ENCODE results near the gene SLC44A3.
A peak's percentile ranks its signal among the peaks of the same experiment; 100 is the strongest.

SLC44A3 gene

GRCh38 chr1:94907136-94907535, 87.0 kb downstream of the SLC44A3 start:
- peak in 1 of 2 experiments; percentile 50 for DNase-seq (ENCODE audit: low read depth in 2 of 2)

GRCh38 chr1:94908190-94908589, 88.0 kb downstream of the SLC44A3 start:
- DNase-seq (ENCODE audit: low read depth in 2 of 2) = no peak

- DNase-seq (ENCODE audit: low read depth in 2 of 2) = no peak
Measured at GRCh38 chr1:94908965-94909364, 88.8 kb downstream of the SLC44A3 start.

GRCh38 chr1:94909486-94909885, 89.3 kb downstream of the SLC44A3 start:
- DNase-seq (ENCODE audit: low read depth in 2 of 2) = no peak

GRCh38 chr1:94912263-94913184, 92.4 kb downstream of the SLC44A3 start:
- DNase-seq (ENCODE audit: low read depth in 2 of 2) = no peak

- DNase-seq (ENCODE audit: low read depth in 2 of 2) = no peak
Measured at GRCh38 chr1:94917251-94917650, 97.1 kb downstream of the SLC44A3 start.

- DNase-seq (ENCODE audit: low read depth in 2 of 2) = peak in 1 of 2 experiments; percentile 54
Measured at GRCh38 chr1:94919241-94920030, 99.3 kb downstream of the SLC44A3 start.

GRCh38 chr1:94920061-94920460, 99.9 kb downstream of the SLC44A3 start:
- no peak for DNase-seq (ENCODE audit: low read depth in 2 of 2)

GRCh38 chr1:94921977-94922376, 101.8 kb downstream of the SLC44A3 start:
- DNase-seq (ENCODE audit: low read depth in 2 of 2) = no peak

- DNase-seq (ENCODE audit: low read depth in 2 of 2) = peak; percentile 77 to 80
Measured at GRCh38 chr1:94922761-94923331, 102.7 kb downstream of the SLC44A3 start.

- no peak for DNase-seq (ENCODE audit: low read depth in 2 of 2)
Measured at GRCh38 chr1:94925004-94925403, 104.8 kb downstream of the SLC44A3 start.

GRCh38 chr1:94925561-94926125, 105.5 kb downstream of the SLC44A3 start:
- DNase-seq (ENCODE audit: low read depth in 2 of 2) = peak; percentile 87 to 88

GRCh38 chr1:94926126-94926914, 106.2 kb downstream of the SLC44A3 start:
- DNase-seq (ENCODE audit: low read depth in 2 of 2) = no peak

- peak; percentile 83 for DNase-seq (ENCODE audit: low read depth in 2 of 2)
Measured at GRCh38 chr1:94926915-94927404, 106.8 kb downstream of the SLC44A3 start, which contains the start of gene CNN3. Gene CNN3 (minus strand): TSS chr1:94927110. CDS start chr1:94926894, 216 bp downstream.

GRCh38 chr1:94927405-94928175, 107.4 kb downstream of the SLC44A3 start:
- DNase-seq (ENCODE audit: low read depth in 2 of 2) = no peak

- no peak for DNase-seq (ENCODE audit: low read depth in 2 of 2)
Measured at GRCh38 chr1:94928293-94928939, 108.3 kb downstream of the SLC44A3 start.

- no peak for DNase-seq (ENCODE audit: low read depth in 2 of 2)
Measured at GRCh38 chr1:94929351-94930217, 109.4 kb downstream of the SLC44A3 start.

GRCh38 chr1:94931254-94931841, 111.2 kb downstream of the SLC44A3 start:
- DNase-seq (ENCODE audit: low read depth in 2 of 2) = no peak
